Glomerular visceral epithelial cell (primary cell): Measurements from ENCODE around the gene MYCBPAP.
A peak's percentile ranks its signal among the peaks of the same experiment; 100 is the strongest.

Experiments
- DNase-seq: peaks from one replicate; pipeline ENCODE4 v3.0.0-alpha.2; 2016; ENCODE audit errors: extremely low spot score

MYCBPAP gene

GRCh38 chr17:50556803-50557202 lies 48.6 kb downstream of the MYCBPAP start:
- DNase-seq, result no peak

GRCh38 chr17:50557630-50558029 lies 49.4 kb downstream of the MYCBPAP start:
- no peak for DNase-seq

- no peak for DNase-seq
Observed at GRCh38 chr17:50558091-50558490, 49.9 kb downstream of the MYCBPAP start.

GRCh38 chr17:50558581-50558940 lies 50.3 kb downstream of the MYCBPAP start:
- DNase-seq, result no peak

- no peak for DNase-seq
Observed at GRCh38 chr17:50558941-50559614, 50.8 kb downstream of the MYCBPAP start.

- peak; percentile 45 for DNase-seq
Observed at GRCh38 chr17:50559674-50560184, 51.5 kb downstream of the MYCBPAP start.

- peak; percentile 85 for DNase-seq
Observed at GRCh38 chr17:50560185-50560824, 52.1 kb downstream of the MYCBPAP start, which contains the start of gene CACNA1G. Gene CACNA1G (plus strand): TSS chr17:50560715. CDS start chr17:50561460, 745 bp downstream.

GRCh38 chr17:50560931-50561745 lies 52.9 kb downstream of the MYCBPAP start:
- no peak for DNase-seq

- DNase-seq, result no peak
Observed at GRCh38 chr17:50561746-50562141, 53.5 kb downstream of the MYCBPAP start.

GRCh38 chr17:50562242-50563091 lies 54.2 kb downstream of the MYCBPAP start:
- DNase-seq, result no peak

GRCh38 chr17:50563092-50563511 lies 54.9 kb downstream of the MYCBPAP start:
- DNase-seq, result no peak

GRCh38 chr17:50564916-50565315 lies 56.7 kb downstream of the MYCBPAP start:
- no peak for DNase-seq

GRCh38 chr17:50565402-50566350 lies 57.4 kb downstream of the MYCBPAP start:
- peak; percentile 37 for DNase-seq

- DNase-seq, result no peak
Observed at GRCh38 chr17:50566886-50567285, 58.6 kb downstream of the MYCBPAP start.

- DNase-seq, result no peak
Observed at GRCh38 chr17:50568659-50569058, 60.4 kb downstream of the MYCBPAP start.

- DNase-seq, result no peak
Observed at GRCh38 chr17:50569592-50569991, 61.4 kb downstream of the MYCBPAP start.

- DNase-seq, result no peak
Observed at GRCh38 chr17:50570032-50570431, 61.8 kb downstream of the MYCBPAP start.

GRCh38 chr17:50570528-50570927 lies 62.3 kb downstream of the MYCBPAP start:
- no peak for DNase-seq

- no peak for DNase-seq
Observed at GRCh38 chr17:50571681-50572080, 63.4 kb downstream of the MYCBPAP start.

GRCh38 chr17:50572541-50572940 lies 64.3 kb downstream of the MYCBPAP start:
- no peak for DNase-seq
